NCI-H1105 (cell line): ENCODE results near the gene CLDN15.
A peak's percentile ranks its signal among the peaks of the same experiment; 100 is the strongest.
"Not testable (repeated sequence)": the region's sequence is repeated elsewhere in the genome, so short reads cannot be mapped to it uniquely, and the experiment has no call there.

ENCODE experiments used
- DNase-seq: peaks from one replicate; lab custom pipeline; 2025; lab: John Stamatoyannopoulos, UW

CLDN15 gene

DNA sequence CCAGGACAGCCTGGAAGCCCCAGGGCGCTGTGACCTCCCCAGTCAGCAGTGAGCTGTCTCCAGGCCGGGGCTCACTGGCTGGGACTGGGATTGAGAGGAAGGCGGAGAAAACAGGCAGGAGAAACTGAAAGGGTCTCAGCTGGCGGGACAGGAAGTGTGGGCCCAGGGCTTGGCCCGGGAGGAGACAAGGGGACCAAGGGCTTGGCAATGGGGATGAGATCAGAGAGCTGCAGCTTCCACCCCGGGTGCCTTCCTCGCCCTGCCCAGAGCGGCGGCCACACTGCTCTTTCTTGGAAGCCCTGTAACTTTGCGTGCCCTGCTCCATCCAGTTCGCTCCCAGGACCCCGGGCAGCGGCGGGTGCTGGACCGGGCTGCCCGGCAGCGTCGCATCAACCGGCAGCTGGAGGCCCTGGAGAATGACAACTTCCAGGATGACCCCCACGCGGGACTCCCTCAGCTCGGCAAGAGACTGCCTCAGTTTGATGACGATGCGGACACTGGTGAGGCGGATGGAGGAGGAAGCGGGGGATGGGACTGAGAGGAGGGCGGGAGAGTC lies 15.2 kb downstream of the CLDN15 start:
- no peak for DNase-seq

DNA sequence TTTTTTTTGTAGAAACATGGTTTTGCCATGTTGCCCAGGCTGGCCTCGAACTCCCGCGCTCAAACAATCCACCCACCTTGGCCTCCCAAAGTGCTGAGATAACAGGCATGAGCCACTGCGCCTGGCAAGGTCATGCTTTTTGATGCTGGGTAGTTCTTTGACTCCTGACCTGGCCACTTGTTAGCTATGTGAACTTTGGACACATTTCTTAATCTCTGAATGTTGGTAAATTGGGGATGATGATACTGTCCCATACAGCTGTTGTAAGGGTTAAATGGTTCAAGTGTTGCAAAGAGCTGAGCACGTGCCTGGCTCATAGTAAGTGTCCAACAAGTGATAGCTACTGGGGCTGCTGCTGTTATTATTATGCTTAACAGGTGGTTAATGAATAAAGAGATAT lies 17.3 kb downstream of the CLDN15 start:
- no peak for DNase-seq

DNA sequence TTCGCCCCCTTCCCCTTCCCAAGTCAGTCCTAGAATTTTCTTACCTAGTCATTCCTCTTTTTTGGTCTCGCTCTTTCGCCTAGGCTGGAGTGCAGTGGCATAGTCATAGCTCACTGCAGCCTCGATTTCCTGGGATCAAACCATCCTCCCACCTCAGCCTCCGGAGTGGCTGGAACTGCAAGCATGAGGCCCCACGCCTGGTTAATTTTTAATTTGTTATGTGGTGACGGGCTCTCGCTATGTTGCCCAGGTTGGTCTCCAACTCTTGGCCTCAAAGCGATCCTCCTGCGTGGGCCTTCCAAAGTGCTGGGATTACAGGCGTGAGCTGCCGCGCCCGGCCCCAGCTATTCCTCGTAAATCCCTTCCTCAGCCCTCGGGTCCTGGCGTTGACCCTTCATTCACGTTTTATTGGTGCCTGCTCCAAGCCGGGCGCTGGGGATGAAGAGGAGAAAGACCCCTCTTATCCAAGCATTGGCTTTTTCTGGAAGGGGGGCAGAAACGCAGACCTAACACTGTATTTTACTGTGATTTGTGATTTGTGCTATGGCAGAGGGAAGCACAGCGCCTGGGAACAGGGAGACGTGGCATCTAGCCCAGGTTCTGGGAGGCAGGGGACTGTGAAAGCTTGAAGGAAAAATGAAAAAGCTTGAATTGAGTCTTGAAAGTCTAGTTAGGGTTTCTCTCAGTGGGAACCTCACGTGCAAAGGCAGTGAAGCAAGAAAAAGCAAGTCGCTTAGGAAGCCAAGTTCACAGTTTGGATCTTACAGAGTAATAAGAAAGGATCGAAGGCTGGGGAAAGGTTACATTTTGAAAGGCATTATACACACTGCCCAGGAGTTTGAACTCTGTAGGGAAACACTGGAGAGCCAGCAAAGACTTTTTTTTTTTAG lies 19.1 kb downstream of the CLDN15 start:
- DNase-seq = no peak

DNA sequence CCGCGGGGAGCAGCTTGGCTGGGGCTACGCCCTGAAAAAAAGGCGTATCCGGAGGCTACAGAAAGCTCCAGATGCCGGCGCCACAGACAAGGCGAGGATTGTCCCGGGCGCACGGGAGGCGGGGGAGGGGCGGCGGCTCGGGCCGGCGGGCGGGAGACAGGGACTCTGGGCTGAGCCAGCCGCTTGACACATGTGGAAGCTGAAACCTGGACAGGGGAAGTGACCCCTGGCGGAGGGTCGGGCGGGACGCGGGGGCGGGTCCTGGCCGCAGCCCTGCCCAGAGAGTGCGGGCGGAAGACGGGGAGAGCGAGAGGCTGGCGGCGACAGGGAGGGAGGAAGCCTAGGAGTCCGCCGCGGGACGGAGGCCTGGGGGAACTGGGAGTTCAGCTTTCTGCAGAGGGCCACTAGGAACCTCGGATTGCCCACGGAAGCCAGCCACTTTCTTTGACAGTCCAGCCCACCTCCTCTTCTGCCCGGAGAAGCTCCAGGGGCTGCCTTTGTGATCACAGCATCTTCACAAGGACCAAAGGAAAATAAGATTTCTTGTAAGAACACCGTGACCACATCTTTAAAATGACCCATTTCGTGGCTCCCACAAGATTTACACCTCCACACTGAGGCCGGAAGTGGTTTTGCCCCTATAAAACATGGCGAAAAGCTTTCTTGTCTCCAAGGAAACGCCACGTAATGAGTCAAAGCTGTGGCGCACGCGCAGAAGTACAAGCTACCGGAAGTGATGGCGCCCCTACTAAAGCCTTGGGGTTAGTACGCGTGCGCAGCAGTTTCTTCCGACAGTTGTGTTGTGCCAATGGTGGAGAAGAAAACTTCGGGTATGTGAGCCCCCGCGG lies 20.0 kb downstream of the CLDN15 start, which contains the start of the genes PLOD3 and ZNHIT1:
Gene PLOD3, minus strand, starts transcription at position 194 of the 848 bp plus-strand sequence. CDS start 307 bp downstream, outside the sequence.
Gene ZNHIT1, plus strand, starts transcription at position 778 of the 848 bp plus-strand sequence. Its CDS starts 31 bp downstream, at position 809.
- DNase-seq = peak; percentile 97

DNA sequence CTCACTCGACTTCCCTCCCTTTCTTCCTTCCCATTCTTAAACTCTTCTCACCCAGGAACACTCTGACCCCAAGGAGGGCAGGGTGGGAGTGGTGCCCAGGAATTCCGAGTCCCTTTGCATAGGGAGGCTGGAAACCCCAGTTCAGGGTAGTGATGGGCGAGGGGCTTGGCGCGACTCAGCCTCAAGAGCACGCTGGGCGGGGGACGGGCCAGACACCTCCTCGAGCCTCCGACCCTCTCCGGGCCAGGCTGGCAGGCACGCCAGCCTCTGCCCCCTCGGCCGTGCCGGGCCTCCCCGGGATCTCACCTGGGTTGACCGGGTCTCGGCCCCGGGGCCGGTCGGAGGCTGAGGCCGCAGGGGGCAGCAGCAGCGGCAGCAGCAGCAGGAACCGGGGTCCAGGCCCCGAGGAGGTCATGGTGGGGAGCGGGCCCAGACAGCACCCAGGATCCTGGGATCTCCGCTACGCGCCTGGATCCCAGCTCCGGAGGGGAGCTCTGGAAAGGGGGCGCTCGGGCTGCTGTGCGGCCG lies 20.7 kb downstream of the CLDN15 start:
- no peak for DNase-seq

DNA sequence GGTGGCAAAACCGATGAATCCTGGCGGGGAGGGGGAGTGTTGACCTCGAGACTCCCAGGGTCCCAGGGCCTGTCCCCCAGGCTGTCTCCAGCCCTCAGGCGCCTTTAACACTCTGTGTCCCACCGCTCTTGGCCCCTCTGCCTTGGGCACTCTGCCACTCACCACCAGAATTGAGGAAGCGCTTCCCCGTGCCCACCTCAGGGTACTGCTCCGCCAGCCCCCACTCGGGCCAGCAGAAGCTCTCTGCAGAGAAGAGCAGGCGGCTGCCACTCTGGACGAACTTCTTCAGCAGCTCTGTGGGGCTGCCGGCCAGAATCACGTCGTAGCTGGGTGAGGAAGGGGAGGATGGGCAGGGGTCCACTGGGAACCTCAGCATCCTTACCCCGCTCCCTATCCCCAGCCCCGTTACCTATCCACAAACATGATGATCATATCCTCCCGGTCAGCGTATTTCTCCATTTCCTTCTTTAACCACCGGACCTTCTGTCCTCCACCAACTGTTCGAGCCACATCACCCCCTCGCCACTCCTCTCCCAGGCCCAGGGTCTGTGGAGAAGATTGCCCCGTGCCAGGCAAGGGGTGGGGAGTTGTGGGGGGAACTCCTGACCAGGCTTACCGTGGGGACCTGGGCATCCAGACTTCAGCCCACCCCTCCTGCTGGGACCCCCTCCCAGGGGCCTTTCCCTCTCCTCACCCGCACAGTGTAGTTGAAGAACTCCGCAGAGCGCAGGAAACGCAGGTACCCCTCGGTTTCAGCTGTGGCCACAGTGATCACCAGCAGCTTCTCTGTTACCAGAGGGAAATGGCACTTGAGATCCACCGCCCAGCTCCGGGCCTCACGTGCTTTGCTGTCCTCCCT lies 21.4 kb downstream of the CLDN15 start:
- no peak for DNase-seq

DNA sequence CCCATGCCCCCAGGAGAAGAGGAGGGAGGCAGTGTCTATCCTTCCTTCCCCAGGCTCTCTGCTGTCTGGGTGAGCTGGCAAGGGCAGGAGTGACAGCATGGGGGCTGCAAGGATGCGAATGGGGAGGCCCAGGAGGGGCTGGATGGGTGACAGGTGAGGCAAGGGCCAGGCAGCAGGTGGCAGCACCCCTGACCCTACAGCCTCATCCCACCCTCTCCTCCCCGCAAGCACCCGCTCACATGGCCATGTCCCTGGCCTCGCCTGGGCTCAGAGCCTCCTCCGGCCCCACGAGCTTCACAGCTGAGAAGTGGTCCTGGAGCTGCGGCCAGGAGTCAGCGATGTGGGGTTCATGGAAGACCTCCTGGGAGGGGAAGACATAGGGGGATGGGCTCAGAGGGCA lies 25.6 kb downstream of the CLDN15 start:
- DNase-seq = no peak

DNA sequence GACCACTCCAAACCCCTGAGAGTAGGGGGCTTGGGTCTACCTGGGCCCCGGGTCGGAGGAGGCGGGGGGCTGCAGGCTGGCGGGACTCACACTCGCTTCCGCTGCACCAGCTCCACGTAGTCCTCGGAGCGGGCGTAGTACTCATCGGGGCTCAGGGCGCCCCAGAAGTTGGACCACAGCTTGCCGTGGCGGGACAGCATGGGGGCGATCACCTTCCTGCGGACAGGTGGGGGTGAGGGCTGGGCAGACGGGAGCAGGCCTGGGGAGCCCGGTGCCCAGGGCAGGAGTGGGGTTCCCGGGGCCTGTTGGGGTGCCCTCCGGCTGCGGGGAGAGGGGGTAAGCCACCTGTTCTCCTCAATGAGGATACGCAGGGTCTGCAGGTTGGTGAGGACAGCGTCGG lies 26.1 kb downstream of the CLDN15 start:
- DNase-seq = no peak

DNA sequence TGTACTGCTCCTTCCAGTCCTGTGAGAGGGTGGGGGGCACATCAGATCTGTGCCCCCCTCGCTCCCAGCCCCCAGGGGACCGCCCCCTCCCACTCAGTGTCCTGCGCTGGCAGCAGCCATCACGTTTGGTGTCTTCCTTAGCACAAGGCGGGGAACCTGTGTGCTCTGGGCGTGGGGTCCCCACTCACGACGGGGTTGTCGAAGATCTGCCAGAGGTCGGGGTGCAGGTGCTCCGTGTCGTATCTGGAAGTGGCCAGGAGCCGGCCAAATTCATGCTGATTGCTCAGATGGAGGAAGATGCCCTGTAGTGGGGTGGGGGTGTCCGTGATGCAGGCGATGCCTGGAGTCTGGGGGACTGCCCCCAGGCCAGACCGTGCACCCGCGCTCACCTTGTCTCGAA lies 27.5 kb downstream of the CLDN15 start:
- no peak for DNase-seq

DNA sequence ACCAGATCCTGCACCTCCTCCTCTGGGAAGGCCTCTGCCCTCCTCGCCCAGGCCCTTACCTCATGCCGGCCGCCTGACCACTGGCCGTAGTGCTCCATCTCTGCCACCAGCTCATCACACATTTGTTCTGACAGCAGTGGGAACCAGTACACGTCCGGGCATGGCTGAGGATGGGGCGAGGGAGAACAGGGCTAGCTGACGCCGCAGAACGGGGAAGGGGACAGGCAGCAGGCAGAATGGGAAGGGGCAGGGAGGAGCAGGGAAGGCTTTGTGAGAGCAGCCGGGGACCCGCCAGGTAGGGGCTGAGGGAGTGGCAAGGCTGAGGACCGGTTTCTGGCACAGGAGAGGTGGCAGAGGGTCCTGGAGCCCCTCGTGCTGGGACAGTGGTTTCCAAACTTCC lies 28.8 kb downstream of the CLDN15 start:
- DNase-seq = no peak

DNA sequence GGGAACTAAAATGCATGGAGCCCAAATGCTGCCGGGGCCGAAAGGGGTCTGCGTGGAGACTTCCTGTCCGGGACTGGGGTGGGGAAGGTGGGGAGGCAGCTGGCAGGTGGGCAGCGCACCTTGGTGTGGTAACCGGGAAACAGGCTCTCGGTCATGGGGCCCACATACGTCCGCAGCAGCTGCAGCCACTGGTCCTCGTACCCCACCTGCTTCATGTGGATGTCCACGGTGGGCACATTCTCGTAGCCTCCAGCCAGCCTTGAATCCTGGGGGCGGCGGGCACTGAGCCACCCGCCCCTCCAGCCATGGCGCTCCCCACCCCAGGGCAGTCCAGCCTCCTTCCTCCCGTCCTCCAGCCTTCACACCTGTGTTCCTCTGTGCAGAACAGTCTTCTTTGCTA lies 30.1 kb downstream of the CLDN15 start:
- no peak for DNase-seq

DNA sequence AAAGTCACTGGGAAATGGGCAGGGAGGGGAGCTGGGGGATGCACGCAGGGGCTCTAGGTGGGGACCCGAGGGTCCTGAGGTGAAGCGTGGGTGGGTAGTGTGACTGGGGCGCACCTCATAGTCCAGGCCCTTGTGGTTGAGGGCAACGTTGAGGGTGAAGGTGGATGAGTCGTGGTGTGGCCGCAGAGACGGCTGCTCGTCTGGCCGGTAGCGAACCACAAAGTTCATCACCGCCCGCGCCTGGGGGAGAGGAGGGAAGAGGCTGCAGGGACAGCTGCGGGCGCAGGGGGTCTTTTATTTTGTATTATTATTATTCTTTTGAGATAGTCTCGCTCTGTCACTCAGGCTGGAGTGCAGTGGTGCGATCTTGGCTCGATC lies 30.9 kb downstream of the CLDN15 start:
- DNase-seq = no peak

DNA sequence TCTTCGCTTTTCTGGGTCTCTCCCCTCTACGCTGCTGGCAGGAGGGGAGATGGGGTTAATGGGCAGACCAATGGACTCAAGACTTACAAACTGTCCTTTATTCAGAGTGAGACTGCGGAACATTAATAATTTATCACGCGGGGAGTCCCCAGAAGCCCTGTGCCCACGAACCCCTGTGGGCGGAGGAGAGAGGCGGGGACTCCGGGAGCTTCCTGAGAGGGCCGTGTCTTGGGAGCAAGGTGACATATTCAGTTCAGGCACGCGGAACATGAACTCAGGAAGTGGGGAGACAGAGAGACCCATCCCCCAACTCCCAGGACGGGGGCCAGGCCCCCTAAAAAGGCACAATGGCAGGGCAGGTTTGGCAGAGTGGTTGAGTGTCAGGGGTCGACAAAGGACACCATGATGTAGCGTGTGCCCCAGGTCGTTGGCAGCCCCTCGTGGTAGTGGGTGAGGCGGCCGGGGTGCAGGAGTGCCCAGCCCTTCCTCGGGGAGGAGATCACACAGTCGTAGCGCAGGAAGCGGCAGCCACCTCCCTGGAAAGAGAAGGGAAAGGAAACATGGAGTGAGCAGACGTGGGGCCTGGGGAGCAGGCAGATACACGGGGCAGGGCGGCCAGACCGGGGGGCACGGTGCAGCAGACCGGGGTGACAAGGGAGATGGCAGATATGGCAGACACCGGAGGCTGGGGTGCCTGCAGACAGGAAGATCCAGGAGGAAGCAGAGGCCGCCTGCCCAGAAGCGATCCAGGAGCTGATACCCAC lies 31.5 kb downstream of the CLDN15 start:
- no peak for DNase-seq

DNA sequence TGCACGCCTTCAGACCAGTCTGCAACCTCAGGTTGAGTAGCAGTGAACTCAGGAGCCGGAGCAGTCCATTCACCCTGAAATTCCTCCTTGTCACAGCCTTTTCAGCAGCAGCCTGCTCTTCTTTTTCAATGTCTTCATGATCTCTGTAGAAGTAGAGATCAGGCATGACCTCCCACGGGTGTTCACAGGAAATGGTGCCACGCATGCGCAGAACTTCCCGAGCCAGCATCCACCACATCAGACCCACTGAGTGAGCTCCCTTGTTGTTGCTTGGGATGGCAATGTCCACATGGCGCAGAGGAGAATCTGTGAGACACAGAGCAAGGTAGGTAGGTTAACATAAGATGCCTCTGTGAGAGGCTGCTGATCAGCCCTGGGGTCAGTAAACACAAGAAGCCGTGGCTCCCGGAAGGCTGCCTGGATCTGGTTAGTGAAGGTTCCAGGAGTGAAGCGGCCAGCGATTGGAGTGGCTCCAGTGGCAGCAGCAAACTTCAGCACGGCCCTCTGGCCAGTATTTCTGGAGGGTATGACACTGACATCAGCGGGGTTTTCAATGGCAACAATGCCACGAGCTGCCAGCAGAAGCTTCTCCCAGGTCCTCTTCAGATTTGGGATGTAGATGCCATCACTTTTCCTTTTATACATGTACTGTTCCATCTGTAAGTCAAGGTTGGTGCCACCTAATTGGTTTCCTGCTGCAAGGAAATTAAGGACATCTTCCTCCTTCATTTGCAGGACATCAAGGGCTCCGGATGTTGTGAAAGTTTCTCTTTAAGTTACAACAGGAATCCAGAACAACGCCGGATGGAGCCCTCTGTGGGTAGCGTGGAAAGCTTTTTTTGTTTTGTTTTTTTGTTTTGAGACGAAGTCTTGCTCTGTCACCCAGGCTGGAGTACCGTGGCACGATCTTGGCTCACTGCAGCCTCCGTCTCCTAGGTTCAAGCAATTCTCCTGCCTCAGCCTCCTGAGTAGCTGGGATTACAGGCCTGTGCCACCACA lies 33.6 kb downstream of the CLDN15 start:
- DNase-seq = not testable (repeated sequence)

DNA sequence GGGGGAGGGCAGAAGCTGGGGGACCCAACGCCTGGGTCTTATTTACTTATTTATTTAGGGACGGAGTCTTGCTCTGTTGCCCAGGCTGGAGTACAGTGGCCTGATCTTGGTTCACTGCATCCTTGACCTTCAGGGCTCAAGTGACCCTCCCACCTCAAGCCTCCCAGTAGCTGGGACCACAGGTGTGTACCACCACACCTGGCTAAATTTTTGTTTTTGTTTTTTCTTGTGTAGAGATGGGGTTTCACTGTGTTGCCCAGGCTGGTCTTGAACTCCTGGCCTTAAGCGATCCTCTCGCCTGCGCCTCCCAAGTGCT lies 35.0 kb downstream of the CLDN15 start:
- DNase-seq = no peak

DNA sequence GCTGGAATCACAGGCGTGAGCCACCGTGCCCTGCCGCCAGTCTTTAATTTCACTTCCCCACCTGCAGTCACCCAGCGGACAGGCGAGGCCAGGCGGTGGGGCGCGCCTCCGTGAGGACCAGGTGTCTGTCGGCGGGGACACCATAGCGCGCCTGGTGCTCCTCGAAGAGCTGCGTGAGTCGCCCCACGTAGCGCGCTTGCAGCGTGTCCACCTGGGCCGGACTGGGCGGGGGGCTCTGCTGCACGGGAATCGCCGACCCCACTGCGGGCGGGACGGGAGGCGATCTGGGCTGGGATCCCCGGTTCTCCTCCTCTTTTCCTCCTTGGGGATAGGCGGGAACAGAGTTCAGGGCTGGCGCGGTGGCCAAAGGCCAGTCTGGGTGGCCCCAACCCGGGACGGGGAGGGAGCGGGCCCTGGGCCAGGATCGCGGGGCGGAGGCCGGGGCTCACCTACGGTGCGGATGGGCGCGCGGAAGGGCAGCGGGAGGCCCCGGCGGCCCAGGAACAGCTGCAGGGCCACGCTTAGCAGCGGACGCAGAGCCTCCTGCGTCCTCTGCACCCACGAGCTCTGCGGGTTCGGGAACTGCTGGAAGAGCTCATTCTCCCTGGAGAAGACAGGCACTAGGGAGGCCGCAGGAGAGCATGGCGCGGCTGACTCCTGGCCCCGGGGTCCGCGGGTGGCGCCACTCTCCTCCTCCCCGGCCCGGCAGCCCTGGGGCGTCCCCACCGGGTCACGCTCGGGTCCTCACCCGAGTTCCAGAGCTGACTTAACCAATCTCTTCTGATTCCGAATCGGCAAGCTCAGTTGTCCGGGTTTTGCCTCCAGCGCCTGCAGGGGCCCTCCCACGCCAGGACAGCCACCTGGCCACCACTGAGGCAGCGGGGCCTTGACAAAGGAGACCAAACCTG lies 35.7 kb downstream of the CLDN15 start:
- no peak for DNase-seq

DNA sequence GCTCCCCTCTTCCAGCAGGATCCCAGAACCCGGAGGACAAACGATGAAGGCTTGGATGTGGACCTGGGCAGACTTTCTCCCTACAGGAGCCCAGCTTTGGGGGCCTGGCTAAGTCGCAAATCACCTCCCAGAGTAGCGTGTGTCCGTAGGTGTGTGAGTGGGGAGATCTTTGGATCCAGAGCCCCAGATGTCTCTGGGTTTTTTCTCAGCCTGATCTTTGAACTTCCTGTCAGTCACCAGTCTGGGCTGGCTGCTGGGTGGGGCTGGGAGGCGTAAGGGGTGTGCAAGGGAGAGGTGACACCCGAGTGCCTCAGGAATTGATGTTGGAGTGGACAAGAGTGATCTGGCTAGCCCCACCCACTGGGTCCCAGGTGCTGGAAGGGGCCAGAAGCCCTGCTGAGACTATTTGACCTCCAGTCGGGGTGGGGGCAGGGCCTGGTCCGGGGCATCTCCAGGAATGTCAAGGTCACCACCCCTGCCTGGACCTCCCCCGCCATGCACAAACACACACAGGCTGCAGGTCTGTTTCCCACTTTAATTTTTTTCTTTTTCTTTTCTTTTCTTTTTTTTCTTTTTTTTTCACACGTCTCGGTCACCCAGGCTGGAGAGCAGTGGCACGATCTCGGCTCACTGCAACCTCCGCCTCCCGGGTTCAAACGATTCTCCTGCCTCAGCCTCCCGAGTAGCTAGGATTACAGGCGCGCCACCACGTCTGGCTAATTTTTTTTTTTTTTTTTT lies 36.6 kb downstream of the CLDN15 start, which contains the start of gene MOGAT3:
Gene MOGAT3, minus strand, starts transcription at position 175 of the 738 bp plus-strand sequence. CDS start 182 bp downstream, outside the sequence.
- DNase-seq = no peak

DNA sequence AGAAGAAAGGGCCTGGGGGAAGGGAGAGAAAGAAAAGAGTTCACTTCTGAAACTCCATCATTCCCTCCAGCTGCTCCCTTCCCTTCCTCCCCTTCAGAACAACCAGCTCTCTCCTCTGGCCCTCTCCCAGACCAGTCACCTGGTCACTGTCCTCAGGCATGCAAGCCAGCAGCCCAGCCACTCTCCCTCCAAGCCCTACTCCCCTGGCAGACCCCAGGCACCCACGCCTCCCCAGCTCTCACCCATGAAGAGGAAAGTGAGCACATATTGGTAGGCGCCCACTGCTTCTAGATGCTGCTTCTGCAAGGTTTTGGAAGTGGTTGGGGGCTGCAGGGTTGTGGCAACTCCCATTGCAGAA lies 37.1 kb downstream of the CLDN15 start:
- no peak for DNase-seq
